GM12873 (cell line): Measurements from ENCODE around the gene ZNF516.

Source experiments
- TF ChIP-seq, protein P1 (sequence below): IDR thresholded peaks from 2 replicates; pipeline ENCODE4 v1.5.1; 2012; ENCODE audit warnings: low read depth, mild to moderate bottlenecking, moderate library complexity, low read length, control low read depth; ENCODE audit not compliant: insufficient read depth; ENCODE audit errors: missing control alignments

ZNF516 gene

DNA sequence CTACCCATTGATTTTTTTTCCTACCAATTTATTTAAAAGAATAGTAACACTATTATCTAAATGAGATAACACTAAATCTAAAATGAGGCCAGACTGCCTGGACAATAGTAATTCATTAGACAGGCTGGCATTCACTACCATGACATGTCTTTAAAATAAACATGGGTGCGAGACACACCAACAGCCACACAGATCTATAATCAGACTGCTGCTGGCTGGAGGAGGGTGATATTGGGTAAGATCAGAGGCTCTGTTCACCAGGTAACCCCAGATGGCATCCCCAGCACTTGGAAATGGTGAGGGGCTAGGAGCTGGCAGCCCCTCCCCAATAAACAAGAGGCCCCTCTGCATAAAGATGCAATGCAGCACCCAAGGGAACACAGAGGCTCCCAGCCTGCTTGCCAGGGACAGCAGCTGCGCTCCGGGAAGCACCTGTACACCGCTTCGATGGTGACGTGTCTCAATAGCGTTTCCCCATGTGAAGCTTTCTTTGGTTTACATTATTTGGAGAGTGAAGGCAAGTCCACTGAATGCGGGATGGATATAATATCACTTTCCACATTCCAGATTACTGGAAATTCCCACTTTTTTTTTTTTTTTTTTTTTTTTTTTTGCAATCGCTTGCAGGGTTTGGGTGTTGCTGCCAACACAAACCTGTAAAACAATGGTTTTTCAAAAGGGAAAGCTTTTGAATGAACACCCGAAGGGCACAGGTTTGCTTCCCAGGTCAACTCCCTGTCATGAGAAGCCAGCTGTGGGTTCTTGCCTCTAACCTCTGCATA is 159.0 kb downstream of the ZNF516 start:
- TF ChIP-seq, protein P1, sequence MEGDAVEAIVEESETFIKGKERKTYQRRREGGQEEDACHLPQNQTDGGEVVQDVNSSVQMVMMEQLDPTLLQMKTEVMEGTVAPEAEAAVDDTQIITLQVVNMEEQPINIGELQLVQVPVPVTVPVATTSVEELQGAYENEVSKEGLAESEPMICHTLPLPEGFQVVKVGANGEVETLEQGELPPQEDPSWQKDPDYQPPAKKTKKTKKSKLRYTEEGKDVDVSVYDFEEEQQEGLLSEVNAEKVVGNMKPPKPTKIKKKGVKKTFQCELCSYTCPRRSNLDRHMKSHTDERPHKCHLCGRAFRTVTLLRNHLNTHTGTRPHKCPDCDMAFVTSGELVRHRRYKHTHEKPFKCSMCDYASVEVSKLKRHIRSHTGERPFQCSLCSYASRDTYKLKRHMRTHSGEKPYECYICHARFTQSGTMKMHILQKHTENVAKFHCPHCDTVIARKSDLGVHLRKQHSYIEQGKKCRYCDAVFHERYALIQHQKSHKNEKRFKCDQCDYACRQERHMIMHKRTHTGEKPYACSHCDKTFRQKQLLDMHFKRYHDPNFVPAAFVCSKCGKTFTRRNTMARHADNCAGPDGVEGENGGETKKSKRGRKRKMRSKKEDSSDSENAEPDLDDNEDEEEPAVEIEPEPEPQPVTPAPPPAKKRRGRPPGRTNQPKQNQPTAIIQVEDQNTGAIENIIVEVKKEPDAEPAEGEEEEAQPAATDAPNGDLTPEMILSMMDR: no peak

- TF ChIP-seq, protein P1: no peak
Observed at GRCh38 chr18:76328140-76328539, 166.9 kb downstream of the ZNF516 start.

DNA sequence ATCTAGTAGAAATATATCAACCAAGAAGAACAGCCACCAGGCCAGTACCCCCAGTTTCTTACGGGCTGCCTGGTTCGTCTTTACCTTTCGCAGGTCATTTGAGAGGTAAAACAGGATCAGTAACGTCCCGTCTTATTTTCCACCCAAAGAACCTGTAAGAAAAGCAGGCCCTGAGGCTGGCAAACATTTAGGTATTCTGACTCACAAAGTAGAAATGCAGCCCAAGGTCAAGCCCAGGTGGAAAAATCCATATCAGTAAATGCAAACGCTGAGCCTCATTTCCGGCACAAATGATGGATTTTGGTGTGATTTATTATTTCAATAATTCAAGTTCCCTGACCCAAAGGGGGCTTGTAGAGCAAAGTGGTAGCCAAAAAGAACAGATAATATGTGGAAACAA is 171.2 kb downstream of the ZNF516 start:
- TF ChIP-seq, protein P1: no peak

DNA sequence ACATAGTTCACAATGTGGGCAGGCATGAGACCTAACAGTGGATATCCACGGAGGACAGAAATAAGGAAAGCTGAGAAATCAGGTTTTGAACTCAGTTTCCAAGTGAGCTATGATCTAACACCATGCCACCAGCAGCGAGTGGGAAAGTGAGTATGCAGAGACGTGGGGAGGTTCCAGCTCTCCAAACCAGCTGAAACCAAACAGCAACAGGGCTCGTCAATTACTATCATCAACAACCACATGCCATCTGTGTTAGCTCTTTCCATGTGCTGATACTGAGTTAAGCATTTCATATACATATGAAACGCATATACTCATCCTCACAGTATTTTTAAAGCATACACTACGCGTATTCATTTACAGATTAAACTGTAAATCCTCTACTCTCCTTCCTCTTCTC is 172.4 kb downstream of the ZNF516 start:
- TF ChIP-seq, protein P1: no peak

- TF ChIP-seq, protein P1: no peak
Observed at GRCh38 chr18:76319366-76319765, 175.7 kb downstream of the ZNF516 start.

DNA sequence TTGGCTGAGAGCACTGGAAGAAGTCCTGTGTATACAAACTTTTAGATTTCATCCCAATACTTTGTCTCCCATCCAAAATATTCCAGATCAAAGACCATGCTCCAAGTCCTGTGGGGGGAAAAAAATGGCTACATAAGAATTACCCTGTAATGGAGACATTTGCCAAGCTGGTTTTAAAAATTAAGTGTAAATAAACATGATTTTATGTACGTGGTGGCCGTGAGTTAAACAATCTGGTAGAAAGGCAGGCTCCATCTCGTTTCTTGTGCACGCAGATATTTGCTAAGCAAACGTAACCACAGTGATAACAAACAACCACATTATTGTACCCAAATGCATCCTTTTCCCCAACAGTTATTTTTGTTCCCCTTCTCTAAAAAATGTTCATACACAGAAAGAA is 176.4 kb downstream of the ZNF516 start:
- TF ChIP-seq, protein P1: no peak

GRCh38 chr18:76317136-76317535 is 177.9 kb downstream of the ZNF516 start:
- TF ChIP-seq, protein P1: no peak
